Measurements from ENCODE around the gene SORCS3.

SORCS3 gene

GRCh38 chr10:105266966-105267539 lies 626.0 kb downstream of the SORCS3 start:
- DNase-seq (ENCODE audit: low read depth), result no peak

GRCh38 chr10:105268961-105269360 lies 627.9 kb downstream of the SORCS3 start:
- DNase-seq (ENCODE audit: low read depth), result no peak

GRCh38 chr10:105269689-105270088 lies 628.6 kb downstream of the SORCS3 start:
- no peak for DNase-seq (ENCODE audit: low read depth)

GRCh38 chr10:105274556-105275070 lies 633.5 kb downstream of the SORCS3 start:
- no peak for DNase-seq (ENCODE audit: low read depth)

- DNase-seq (ENCODE audit: low read depth), result no peak
Measured at GRCh38 chr10:105278439-105278838, 637.3 kb downstream of the SORCS3 start.

- DNase-seq (ENCODE audit: low read depth), result no peak
Measured at GRCh38 chr10:105279101-105279500, 638.0 kb downstream of the SORCS3 start.

GRCh38 chr10:105280895-105281294 lies 639.8 kb downstream of the SORCS3 start:
- no peak for DNase-seq (ENCODE audit: low read depth)

GRCh38 chr10:105284476-105285215 lies 643.6 kb downstream of the SORCS3 start:
- DNase-seq (ENCODE audit: low read depth), result no peak

- no peak for DNase-seq (ENCODE audit: low read depth)
Measured at GRCh38 chr10:105288026-105288425, 646.9 kb downstream of the SORCS3 start.

- no peak for DNase-seq (ENCODE audit: low read depth)
Measured at GRCh38 chr10:105288613-105289012, 647.5 kb downstream of the SORCS3 start.

GRCh38 chr10:105291571-105291970 lies 650.5 kb downstream of the SORCS3 start:
- DNase-seq (ENCODE audit: low read depth), result no peak

- DNase-seq (ENCODE audit: low read depth), result no peak
Measured at GRCh38 chr10:105292236-105292635, 651.1 kb downstream of the SORCS3 start.

Measured in stimulated activated CD8-positive, alpha-beta memory T cell treated with anti-CD3 and anti-CD28 coated beads, Interleukin-12 subunit alpha, Interleukin-12 subunit beta, amount 100 ng/mL, for 4 hours (primary cell).